SK-N-SH treated with all-trans-retinoic acid at 6 μM for 48 hours (cell line): ENCODE measurements around the gene POLK.
"Not testable (repeated sequence)": the region's sequence is repeated elsewhere in the genome, so short reads cannot be mapped to it uniquely, and the experiment has no call there.

ENCODE experiments used
- ATAC-seq: fragments of 200-7000 bp; cut with Tn5 transposase; 3 replicates; pipeline ENCODE4 v1.9.1; 2020; ENCODE audit warnings: mild to moderate bottlenecking, moderate library complexity
- ARNTL ChIP-seq: fragments of 450-650 bp; formaldehyde crosslinking; IDR thresholded peaks from 2 replicates; pipeline ENCODE4 v1.5.0; 2020; ENCODE audit warnings: low read depth, mild to moderate bottlenecking, moderate library complexity, borderline replicate concordance
- BACH2 ChIP-seq: fragments of 250-450 bp; sonication (Bioruptor Pico); IDR thresholded peaks from 2 replicates; pipeline ENCODE4 v1.9.0; 2021; ENCODE audit warnings: mild to moderate bottlenecking, borderline replicate concordance
- CSDC2 ChIP-seq: fragments of 250-450 bp; sonication (Bioruptor Pico); IDR thresholded peaks from 2 replicates; pipeline ENCODE4 v1.5.0; 2020; ENCODE audit warnings: mild to moderate bottlenecking, moderate library complexity
- ESRRG ChIP-seq: fragments of 250-450 bp; sonication (Bioruptor Pico); IDR thresholded peaks from 2 replicates; pipeline ENCODE4 v1.6.1; 2021; ENCODE audit warnings: mild to moderate bottlenecking
- GLIS3 ChIP-seq: fragments of 250-450 bp; sonication (Bioruptor Pico); IDR thresholded peaks from 2 replicates; pipeline ENCODE4 v1.5.0; 2020; ENCODE audit warnings: mild to moderate bottlenecking, moderate library complexity
- ISL1 ChIP-seq: fragments of 250-450 bp; sonication (Bioruptor Pico); IDR thresholded peaks from 2 replicates; pipeline ENCODE4 v2.1.2; 2022; ENCODE audit warnings: mild to moderate bottlenecking, moderate library complexity
- OSR1 ChIP-seq: fragments of 250-450 bp; sonication (Bioruptor Pico); IDR thresholded peaks from 2 replicates; pipeline ENCODE4 v1.8.0; 2022; ENCODE audit warnings: moderate library complexity, mild to moderate bottlenecking, inconsistent platforms
- PATZ1 ChIP-seq: fragments of 250-450 bp; sonication (Bioruptor Pico); IDR thresholded peaks from 2 replicates; pipeline ENCODE4 v1.8.0; 2020; ENCODE audit warnings: mild to moderate bottlenecking, moderate library complexity, borderline replicate concordance
- POU6F1 ChIP-seq: fragments of 250-450 bp; sonication (Bioruptor Pico); IDR thresholded peaks from 2 replicates; pipeline ENCODE4 v1.8.0; 2021; ENCODE audit warnings: low read depth, mild to moderate bottlenecking, moderate library complexity, borderline replicate concordance
- PPARA ChIP-seq: fragments of 250-450 bp; sonication (Bioruptor Pico); IDR thresholded peaks from 2 replicates; pipeline ENCODE4 v1.5.0; 2020; ENCODE audit warnings: mild to moderate bottlenecking, borderline replicate concordance
- RARB ChIP-seq: fragments of 250-450 bp; sonication (Bioruptor Pico); IDR thresholded peaks from 2 replicates; pipeline ENCODE4 v1.8.0; 2021; ENCODE audit warnings: mild to moderate bottlenecking, moderate library complexity
- SNAI2 ChIP-seq: fragments of 250-450 bp; sonication (Bioruptor Pico); IDR thresholded peaks from 2 replicates; pipeline ENCODE4 v1.5.0; 2020; ENCODE audit warnings: mild to moderate bottlenecking, moderate library complexity
- TOX ChIP-seq: fragments of 250-450 bp; sonication (Bioruptor Pico); IDR thresholded peaks from 2 replicates; pipeline ENCODE4 v1.8.0; 2021; ENCODE audit warnings: mild to moderate bottlenecking, moderate library complexity, borderline replicate concordance
- ZC3H10 ChIP-seq: fragments of 250-450 bp; sonication (Bioruptor Pico); IDR thresholded peaks from 2 replicates; pipeline ENCODE4 v1.5.1; 2021; ENCODE audit warnings: mild to moderate bottlenecking, moderate library complexity
- ZFP3 ChIP-seq: fragments of 250-450 bp; sonication (Bioruptor Pico); IDR thresholded peaks from 2 replicates; pipeline ENCODE4 v1.5.0; 2020; ENCODE audit warnings: mild to moderate bottlenecking, moderate library complexity
- ZFP30 ChIP-seq: fragments of 450-650 bp; formaldehyde crosslinking; IDR thresholded peaks from 2 replicates; pipeline ENCODE4 v1.5.0; 2022; ENCODE audit warnings: mild to moderate bottlenecking, moderate library complexity
- ZNF70 ChIP-seq: fragments of 450-650 bp; formaldehyde crosslinking; IDR thresholded peaks from 2 replicates; pipeline ENCODE4 v1.5.0; 2020; ENCODE audit warnings: mild to moderate bottlenecking, moderate library complexity
- ZNF8 ChIP-seq: fragments of 450-650 bp; formaldehyde crosslinking; IDR thresholded peaks from 2 replicates; pipeline ENCODE4 v1.5.0; 2020; ENCODE audit warnings: mild to moderate bottlenecking, moderate library complexity
- TF ChIP-seq, protein P1 (sequence below): fragments of 250-450 bp; sonication (Bioruptor Pico); IDR thresholded peaks from 2 replicates; pipeline ENCODE4 v1.5.0; 2020; ENCODE audit warnings: mild to moderate bottlenecking, moderate library complexity

The POLK gene

DNA sequence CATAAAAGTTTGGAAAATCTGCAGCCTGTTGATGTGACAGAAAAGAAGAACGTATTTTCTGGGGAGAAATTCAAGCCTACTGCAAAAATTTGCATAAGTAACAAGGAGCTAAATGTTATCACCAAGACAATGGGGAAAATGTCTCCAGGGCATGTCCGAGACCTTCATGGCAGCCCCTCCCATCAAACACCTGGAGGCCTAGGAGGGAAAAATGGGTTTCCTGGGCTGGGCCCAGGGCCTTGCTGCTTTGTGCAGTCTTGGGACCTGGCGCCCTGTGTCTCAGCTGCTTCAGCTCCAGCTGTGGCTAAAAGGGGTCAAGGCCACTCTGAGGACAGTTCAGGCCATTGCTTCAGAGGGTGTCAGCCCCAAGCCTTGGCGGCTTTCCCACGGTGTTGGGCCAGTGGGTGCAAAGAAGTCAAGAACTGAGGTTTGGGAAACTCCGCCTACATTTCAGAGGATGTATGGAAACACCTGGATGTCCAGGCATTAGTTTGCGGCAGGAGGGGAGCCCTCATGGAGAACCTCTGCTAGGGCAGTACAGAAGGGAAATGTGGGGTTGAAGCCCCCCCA, 13.4 kb upstream of the POLK start:
- no peak for ATAC-seq
- TF ChIP-seq PATZ1: no peak
- TF ChIP-seq CSDC2 (CRISPR knock-in tag): no peak
- TF ChIP-seq TOX (CRISPR knock-in tag): no peak
- no peak for TF ChIP-seq POU6F1
- no peak for TF ChIP-seq ZFP30
- TF ChIP-seq ESRRG (CRISPR knock-in tag): no peak
- no peak for TF ChIP-seq ARNTL (CRISPR knock-in tag)
- TF ChIP-seq ZNF8 (CRISPR knock-in tag): no peak

DNA sequence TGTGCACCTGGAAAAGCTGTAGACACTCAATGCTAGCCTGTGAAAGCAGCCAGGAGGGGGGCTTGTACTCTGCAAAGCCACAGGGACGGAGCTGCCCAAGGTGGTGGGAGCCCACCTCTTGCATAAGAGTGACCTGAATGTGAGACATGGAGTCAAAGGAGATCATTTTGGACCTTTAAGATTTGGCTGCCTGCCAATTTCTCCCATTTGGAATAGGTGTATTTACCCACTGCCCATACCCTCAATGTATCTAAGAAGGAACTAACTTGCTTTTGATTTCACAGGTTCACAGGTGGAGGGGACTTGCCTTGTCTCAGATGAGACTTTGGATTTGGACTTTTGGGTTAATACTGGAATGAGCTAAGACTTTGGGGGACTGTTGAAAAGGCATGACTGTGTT, 12.8 kb upstream of the POLK start:
- ATAC-seq: not testable (repeated sequence)

DNA sequence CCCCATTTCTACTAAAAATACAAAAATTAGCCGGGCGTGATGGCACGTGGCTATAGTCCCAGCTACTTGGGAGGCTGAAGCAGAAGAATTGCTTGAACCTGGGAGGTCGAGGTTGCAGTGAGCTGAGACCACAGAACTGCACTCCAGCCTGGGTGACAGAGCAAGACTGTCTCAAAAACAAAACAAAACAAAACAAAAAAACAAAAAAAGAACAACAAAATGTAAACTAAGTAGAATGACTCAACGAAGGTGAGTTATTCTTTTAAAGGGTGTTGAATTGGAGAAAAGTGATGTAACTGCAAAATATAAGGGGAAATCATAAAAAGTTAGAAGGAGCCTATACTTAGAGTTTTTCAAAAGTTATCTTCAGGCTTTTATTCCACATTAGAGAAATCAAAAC, 6.6 kb upstream of the POLK start:
- ATAC-seq: not testable (repeated sequence)

GRCh38 chr5:75507841-75508240, 3.9 kb upstream of the POLK start:
- no peak for TF ChIP-seq ZFP3 (CRISPR knock-in tag)
- TF ChIP-seq POU6F1: no peak
- TF ChIP-seq GLIS3 (CRISPR knock-in tag): no peak
- no peak for TF ChIP-seq ZC3H10 (CRISPR knock-in tag)
- TF ChIP-seq RARB: no peak
- TF ChIP-seq ZNF70 (CRISPR knock-in tag): no peak
- TF ChIP-seq ISL1: no peak
- no peak for TF ChIP-seq BACH2 (CRISPR knock-in tag)
- no peak for TF ChIP-seq ZFP30
- TF ChIP-seq PATZ1: no peak
- no peak for TF ChIP-seq TOX (CRISPR knock-in tag)
- no peak for TF ChIP-seq OSR1 (CRISPR knock-in tag)
- no peak for TF ChIP-seq ZNF8 (CRISPR knock-in tag)
- no peak for TF ChIP-seq PPARA (CRISPR knock-in tag)
- TF ChIP-seq SNAI2 (CRISPR knock-in tag): no peak
- TF ChIP-seq, protein P1, sequence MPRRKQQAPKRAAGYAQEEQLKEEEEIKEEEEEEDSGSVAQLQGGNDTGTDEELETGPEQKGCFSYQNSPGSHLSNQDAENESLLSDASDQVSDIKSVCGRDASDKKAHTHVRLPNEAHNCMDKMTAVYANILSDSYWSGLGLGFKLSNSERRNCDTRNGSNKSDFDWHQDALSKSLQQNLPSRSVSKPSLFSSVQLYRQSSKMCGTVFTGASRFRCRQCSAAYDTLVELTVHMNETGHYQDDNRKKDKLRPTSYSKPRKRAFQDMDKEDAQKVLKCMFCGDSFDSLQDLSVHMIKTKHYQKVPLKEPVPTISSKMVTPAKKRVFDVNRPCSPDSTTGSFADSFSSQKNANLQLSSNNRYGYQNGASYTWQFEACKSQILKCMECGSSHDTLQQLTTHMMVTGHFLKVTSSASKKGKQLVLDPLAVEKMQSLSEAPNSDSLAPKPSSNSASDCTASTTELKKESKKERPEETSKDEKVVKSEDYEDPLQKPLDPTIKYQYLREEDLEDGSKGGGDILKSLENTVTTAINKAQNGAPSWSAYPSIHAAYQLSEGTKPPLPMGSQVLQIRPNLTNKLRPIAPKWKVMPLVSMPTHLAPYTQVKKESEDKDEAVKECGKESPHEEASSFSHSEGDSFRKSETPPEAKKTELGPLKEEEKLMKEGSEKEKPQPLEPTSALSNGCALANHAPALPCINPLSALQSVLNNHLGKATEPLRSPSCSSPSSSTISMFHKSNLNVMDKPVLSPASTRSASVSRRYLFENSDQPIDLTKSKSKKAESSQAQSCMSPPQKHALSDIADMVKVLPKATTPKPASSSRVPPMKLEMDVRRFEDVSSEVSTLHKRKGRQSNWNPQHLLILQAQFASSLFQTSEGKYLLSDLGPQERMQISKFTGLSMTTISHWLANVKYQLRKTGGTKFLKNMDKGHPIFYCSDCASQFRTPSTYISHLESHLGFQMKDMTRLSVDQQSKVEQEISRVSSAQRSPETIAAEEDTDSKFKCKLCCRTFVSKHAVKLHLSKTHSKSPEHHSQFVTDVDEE (CRISPR knock-in tag): no peak
- TF ChIP-seq ARNTL (CRISPR knock-in tag): no peak
- no peak for ATAC-seq
